Measurements from ENCODE around the gene COL27A1.

GRCh38 chr9:114159691-114160090 is 4.4 kb downstream of the COL27A1 start:
- TF ChIP-seq POLR2AphosphoS5 (IDR thresholded peaks at IDR 0.05) = no peak
- no peak for TF ChIP-seq CTCF (IDR thresholded peaks at IDR 0.05)
- TF ChIP-seq POLR2A (IDR thresholded peaks at IDR 0.05) = no peak
